AG04450 (cell line): ENCODE data around the gene ZNF213. TPM values are rescaled to one million over a fixed set of nuclear protein-coding genes. Genes with fewer than 3 reads are reported as not detected.
A peak's percentile ranks its signal among the peaks of the same experiment; 100 is the strongest.

Experiments
- CTCF ChIA-PET: fragments of 300-600, 350-600 bp; formaldehyde crosslinking; extraction: SDS; loops from one replicate; lab custom pipeline; 2022; ENCODE audit warnings: antibody characterized with exemption, inconsistent platforms; lab: Charles Lee
- POLR2A ChIA-PET: fragments of 350-600 bp; formaldehyde crosslinking; extraction: SDS; loops from one replicate; lab custom pipeline; 2021; ENCODE audit warnings: antibody characterized with exemption, inconsistent platforms; lab: Yijun Ruan, JAX
- DNase-seq: peaks from one replicate; pipeline ENCODE4 v3.0.0-alpha.2; 2011; ENCODE audit warnings: low read depth, low spot score
- H3K27ac ChIP-seq: one replicate; pipeline ENCODE4 v1.5.1; 2012; ENCODE audit warnings: low read depth, low read length, control low read depth
- H3K27me3 ChIP-seq: one replicate; pipeline ENCODE4 v1.6.0; 2012; ENCODE audit warnings: low read length; ENCODE audit not compliant: control insufficient read depth, insufficient read depth
- H3K4me3 ChIP-seq: 2 replicates; pipeline ENCODE4 v1.5.1; 2011; ENCODE audit warnings: mild to moderate bottlenecking, low read depth, low read length, control low read depth
- H3K9me3 ChIP-seq: 2 replicates; pipeline ENCODE4 v1.5.1; 2012; ENCODE audit warnings: low read length; ENCODE audit not compliant: control insufficient read depth, insufficient read depth
- polyA plus RNA-seq: library from polyadenylated mRNA; depleted of rRNA; stranded (reverse); fragments of >200 nt; gene quantifications from 2 replicates; pipeline ENCODE4 v1.2.3, GENCODE V29; 2011
- TF ChIP-seq, protein P1 (sequence below): IDR thresholded peaks from 2 replicates; pipeline ENCODE4 v1.5.1; 2011; ENCODE audit warnings: low read depth, low read length, control low read depth, inconsistent platforms

Gene ZNF213
- polyA plus RNA-seq, 1 experiment: 0.47 TPM

DNA sequence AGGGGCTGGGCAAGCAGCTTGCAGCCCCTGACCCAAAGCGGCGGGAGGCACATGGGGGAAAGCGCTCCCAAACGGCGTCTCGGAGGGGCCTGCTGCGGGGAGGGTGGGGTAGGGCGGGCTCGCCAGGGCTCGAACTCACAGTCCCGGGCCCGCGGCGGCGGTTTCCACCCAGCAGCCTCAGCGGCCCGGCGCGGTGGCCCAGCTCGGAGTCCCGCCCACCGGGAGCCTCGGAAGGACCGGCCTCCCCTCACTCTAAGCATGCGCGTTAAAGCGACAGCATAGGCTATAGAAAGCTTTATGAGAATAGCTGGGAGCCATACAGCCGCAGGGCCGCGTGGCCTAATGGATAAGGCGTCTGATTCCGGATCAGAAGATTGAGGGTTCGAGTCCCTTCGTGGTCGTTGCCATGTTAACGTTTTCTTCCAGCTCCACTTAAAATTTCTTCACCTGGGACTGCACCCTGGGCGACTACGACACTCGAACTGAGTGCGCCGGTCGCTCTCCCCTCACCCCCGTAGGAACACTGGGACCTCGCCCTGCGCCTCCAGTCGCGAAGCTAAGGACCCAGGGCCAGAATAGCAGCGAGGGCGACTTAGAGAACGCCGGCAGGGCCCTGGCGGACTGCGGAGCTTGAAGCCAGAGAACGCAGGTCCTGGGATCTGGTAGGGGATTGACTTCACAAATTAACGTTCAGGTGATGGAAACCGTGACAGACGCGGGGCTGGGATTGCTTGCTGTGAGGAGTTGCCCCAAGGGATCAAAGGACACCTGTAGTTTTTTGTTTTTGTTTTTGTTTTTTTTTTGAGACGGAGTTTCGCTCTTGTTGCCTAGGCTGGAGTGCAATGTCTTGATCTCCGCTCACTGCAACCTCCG, 15.8 kb downstream of the ZNF213 start:
- TF ChIP-seq, protein P1, sequence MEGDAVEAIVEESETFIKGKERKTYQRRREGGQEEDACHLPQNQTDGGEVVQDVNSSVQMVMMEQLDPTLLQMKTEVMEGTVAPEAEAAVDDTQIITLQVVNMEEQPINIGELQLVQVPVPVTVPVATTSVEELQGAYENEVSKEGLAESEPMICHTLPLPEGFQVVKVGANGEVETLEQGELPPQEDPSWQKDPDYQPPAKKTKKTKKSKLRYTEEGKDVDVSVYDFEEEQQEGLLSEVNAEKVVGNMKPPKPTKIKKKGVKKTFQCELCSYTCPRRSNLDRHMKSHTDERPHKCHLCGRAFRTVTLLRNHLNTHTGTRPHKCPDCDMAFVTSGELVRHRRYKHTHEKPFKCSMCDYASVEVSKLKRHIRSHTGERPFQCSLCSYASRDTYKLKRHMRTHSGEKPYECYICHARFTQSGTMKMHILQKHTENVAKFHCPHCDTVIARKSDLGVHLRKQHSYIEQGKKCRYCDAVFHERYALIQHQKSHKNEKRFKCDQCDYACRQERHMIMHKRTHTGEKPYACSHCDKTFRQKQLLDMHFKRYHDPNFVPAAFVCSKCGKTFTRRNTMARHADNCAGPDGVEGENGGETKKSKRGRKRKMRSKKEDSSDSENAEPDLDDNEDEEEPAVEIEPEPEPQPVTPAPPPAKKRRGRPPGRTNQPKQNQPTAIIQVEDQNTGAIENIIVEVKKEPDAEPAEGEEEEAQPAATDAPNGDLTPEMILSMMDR: no peak
- ChIA-PET CTCF (interaction anchor here (0.7 to 1.6 kb wide), 6 partner anchors 19 to 540 kb away, joined by 3 to 5 read pairs (median 4); no protein-coding TSS in a partner anchor), POLR2A (interaction anchor here (1.0 to 4.1 kb wide), 7 partner anchors 8 to 127 kb away, joined by 3 to 27 read pairs (median 4); partner anchors contain the start of genes HCFC1R1, THOC6 and ZNF213)
- H3K27me3 ChIP-seq: no peaks in the 10 kb centered on the region
- no peaks in the 10 kb centered on the region for H3K9me3 ChIP-seq
- H3K4me3 ChIP-seq: peak overlapping the region; percentile 81
- H3K27ac ChIP-seq: peak overlapping the region; percentile 84
- DNase-seq: peak; percentile 90

DNA sequence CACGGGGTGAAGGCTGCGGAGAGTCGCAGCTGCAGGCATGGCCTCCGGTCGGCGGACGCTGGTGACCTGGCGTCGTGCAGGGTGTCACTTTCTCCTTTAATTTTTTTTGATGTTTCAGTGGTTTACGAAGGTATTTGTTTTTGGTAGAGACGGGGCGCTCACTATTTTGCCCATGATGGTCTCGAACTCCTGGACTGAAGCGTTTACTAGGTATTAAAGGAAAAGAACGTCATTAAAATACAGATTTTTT, 17.1 kb downstream of the ZNF213 start:
- no peaks in the 10 kb centered on the region for H3K27me3 ChIP-seq
- POLR2A ChIA-PET: no interaction called here
- peak overlapping the region; percentile 65 for H3K4me3 ChIP-seq
- no peaks in the 10 kb centered on the region for H3K9me3 ChIP-seq
- H3K27ac ChIP-seq: peak overlapping the region; percentile 47
- TF ChIP-seq, protein P1: no peak
- DNase-seq: no peak
- CTCF ChIA-PET: no interaction called here

DNA sequence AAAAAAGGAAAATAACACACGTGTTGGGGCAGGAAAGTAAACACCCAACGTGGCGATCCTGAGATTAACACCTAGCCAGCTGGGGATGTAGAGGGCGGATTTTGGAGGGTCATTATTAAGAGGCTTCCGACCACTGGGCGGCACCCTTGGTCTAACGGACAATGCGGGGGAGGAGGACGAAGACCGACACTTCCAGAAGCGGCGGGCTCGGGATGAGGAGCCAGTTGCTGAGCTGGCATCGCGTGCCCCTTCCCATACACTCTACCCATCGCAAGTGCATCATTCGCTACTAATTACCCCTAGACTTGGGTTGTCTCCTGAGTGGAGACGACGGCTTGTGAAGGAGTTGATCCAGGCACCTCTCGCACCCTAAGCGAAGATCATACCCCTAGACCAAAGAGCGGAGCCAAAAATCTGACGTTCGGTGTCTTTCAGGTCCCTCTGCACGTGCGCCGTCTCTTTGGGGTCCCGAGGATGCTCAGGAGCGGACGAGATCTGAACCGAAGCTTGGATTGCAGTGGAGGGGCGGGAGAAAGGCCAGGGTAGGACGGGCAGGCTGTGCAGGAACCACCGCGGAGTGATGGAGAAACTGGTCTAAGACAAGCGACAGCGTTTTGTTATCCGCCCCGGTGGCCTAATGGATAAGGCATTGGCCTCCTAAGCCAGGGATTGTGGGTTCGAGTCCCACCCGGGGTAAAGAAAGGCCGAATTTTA, 17.6 kb downstream of the ZNF213 start:
- peak; percentile 78 for DNase-seq
- ChIA-PET CTCF (interaction anchor here (0.6 to 1.0 kb wide), 3 partner anchors 19 to 46 kb away, joined by 3 read pairs; no protein-coding TSS in a partner anchor), POLR2A (no interaction called here)
- TF ChIP-seq, protein P1: peak; percentile 45
- no peaks in the 10 kb centered on the region for H3K27me3 ChIP-seq
- H3K4me3 ChIP-seq: peak overlapping the region; percentile 65
- H3K9me3 ChIP-seq: no peaks in the 10 kb centered on the region
- H3K27ac ChIP-seq: peak overlapping the region; percentile 47

DNA sequence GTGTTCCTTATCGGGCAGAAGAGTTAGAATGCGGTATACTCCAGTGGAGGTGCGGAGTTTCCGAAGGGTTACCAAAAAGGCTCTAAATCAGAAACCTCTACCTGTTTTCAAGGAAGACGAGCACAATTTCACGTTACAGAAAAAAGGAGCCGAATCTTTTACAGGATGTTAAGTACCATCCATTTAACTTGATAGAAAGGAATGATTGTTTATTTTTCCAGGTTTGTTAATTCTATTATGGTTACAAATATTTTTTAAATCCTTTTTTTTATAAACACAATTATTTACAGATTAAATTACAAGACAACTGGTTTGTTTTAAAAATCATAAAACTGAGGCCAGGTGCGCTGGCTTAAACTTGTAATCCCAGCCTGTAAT, 18.2 kb downstream of the ZNF213 start:
- Histone ChIP-seq H3K4me3 (no peak overlapping the region), H3K9me3 (no peaks in the 10 kb centered on the region; the same call in 1 of the 2 replicates), H3K27me3 (no peaks in the 10 kb centered on the region), H3K27ac (no peak overlapping the region)
- ChIA-PET POLR2A (no interaction called here), CTCF (interaction anchor here (0.6 to 1.0 kb wide), 3 partner anchors 18 to 46 kb away, joined by 3 read pairs; no protein-coding TSS in a partner anchor)
- TF ChIP-seq, protein P1: no peak
- DNase-seq: no peak

DNA sequence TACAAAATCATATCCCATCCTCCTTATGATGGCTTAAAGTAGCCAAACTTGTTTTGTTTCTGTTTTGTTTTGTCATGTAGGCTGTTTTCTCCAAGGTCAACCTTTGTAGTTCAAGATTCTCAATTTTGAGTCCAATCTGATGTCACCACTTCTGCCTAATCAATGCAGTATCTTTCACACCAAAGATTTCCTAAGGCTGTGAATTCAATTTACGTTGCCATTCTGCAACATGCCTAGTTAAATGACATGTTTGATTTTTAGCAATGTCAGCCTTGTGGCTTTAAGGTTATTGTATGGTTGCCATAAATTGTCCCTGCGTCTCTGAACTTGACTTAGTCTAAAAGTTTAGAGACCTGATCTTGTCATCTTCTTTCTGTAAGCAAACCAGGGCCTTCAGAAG, 20.4 kb downstream of the ZNF213 start:
- no peak for DNase-seq
- ChIA-PET POLR2A (no interaction called here), CTCF (no interaction called here)
- Histone ChIP-seq H3K27me3 (no peaks in the 10 kb centered on the region), H3K27ac (no peak overlapping the region), H3K9me3 (no peaks in the 10 kb centered on the region; the same call in 1 of the 2 replicates), H3K4me3 (no peak overlapping the region)
- TF ChIP-seq, protein P1: no peak
